K562 (cell line): ENCODE data around the gene PRM2. TPM values are rescaled to one million over a fixed set of nuclear protein-coding genes. Genes with fewer than 3 reads are reported as not detected.

Experiments used
- BRD9 ChIP-seq: fragments of 450-650 bp; IDR thresholded peaks from 2 replicates; pipeline ENCODE4 v1.6.1; 2018; ENCODE audit warnings: low read depth; ENCODE audit not compliant: partially characterized antibody
- ELF4 ChIP-seq: fragments of 450-650 bp; formaldehyde crosslinking; IDR thresholded peaks from 2 replicates; pipeline ENCODE4 v1.4.0; 2022; ENCODE audit warnings: missing genetic modification characterization
- ELK1 ChIP-seq: sonication (generic); formaldehyde crosslinking; IDR thresholded peaks from 2 replicates; pipeline ENCODE4 v1.8.1; 2022; ENCODE audit warnings: missing genetic modification reagents
- LCOR ChIP-seq: sonication (generic); formaldehyde crosslinking; IDR thresholded peaks from 2 replicates; pipeline ENCODE4 v1.8.0; 2022; ENCODE audit warnings: mild to moderate bottlenecking, missing genetic modification reagents
- MBD2 ChIP-seq: sonication (generic); IDR thresholded peaks from 2 replicates; pipeline ENCODE4 v1.6.1; 2016; ENCODE audit warnings: low read depth, borderline replicate concordance
- NR2C1 ChIP-seq, 2 experiments: fragments of 450-650 bp; IDR thresholded peaks; 2 replicates each; pipeline ENCODE4 v1.6.1; 2017; ENCODE audit warnings: mild to moderate bottlenecking in 2 of 2, antibody characterized with exemption in 1 of 2, inconsistent platforms in 1 of 2, missing compliant biosample characterization in 1 of 2, missing genetic modification characterization in 1 of 2
- POLR2B ChIP-seq: fragments of 450-650 bp; IDR thresholded peaks from 2 replicates; pipeline ENCODE4 v1.6.1; 2018; ENCODE audit warnings: low read depth; ENCODE audit not compliant: partially characterized antibody
- PYGO2 ChIP-seq: fragments of 450-650 bp; IDR thresholded peaks from 2 replicates; pipeline ENCODE4 v1.6.1; 2016; ENCODE audit warnings: mild to moderate bottlenecking, missing genetic modification characterization, moderate library complexity, missing compliant biosample characterization
- RBM34 ChIP-seq: fragments of 200-400 bp; formaldehyde crosslinking; IDR thresholded peaks from 2 replicates; pipeline ENCODE4 v1.6.1; 2018; ENCODE audit warnings: low read length, borderline replicate concordance; ENCODE audit not compliant: insufficient read depth
- SIX5 ChIP-seq, 2 experiments: IDR thresholded peaks; 2 replicates each; pipeline ENCODE4 v1.6.1; 2011; ENCODE audit warnings: low read length in 2 of 2, borderline replicate concordance in 1 of 2, low read depth in 1 of 2, mild to moderate bottlenecking in 1 of 2, moderate library complexity in 1 of 2; ENCODE audit not compliant: insufficient read depth in 1 of 2
- SLC30A9 ChIP-seq: fragments of 250-450 bp; sonication (Bioruptor Pico); IDR thresholded peaks from 2 replicates; pipeline ENCODE4 v1.8.0; 2022; ENCODE audit warnings: mild to moderate bottlenecking, moderate library complexity
- TGIF2 ChIP-seq: sonication (generic); formaldehyde crosslinking; IDR thresholded peaks from 2 replicates; pipeline ENCODE4 v1.8.1; 2022; ENCODE audit warnings: mild to moderate bottlenecking, missing genetic modification reagents, moderate library complexity
- ZNF175 ChIP-seq: fragments of 200-800 bp; sonication (Bioruptor generic); IDR thresholded peaks from 2 replicates; pipeline ENCODE4 v1.6.1; 2016; ENCODE audit warnings: low read depth, mild to moderate bottlenecking, missing genetic modification characterization, missing compliant biosample characterization
- ZNF184 ChIP-seq: sonication (generic); formaldehyde crosslinking; IDR thresholded peaks from 2 replicates; pipeline ENCODE4 v1.5.0; 2020; ENCODE audit warnings: missing genetic modification reagents
- ZNF277 ChIP-seq: fragments of 250-450 bp; sonication (Bioruptor Pico); IDR thresholded peaks from 2 replicates; pipeline ENCODE4 v1.8.0; 2022; ENCODE audit warnings: inconsistent platforms, mild to moderate bottlenecking, moderate library complexity, borderline replicate concordance
- ZNF324 ChIP-seq: fragments of 250-450 bp; sonication (Bioruptor Pico); IDR thresholded peaks from 2 replicates; pipeline ENCODE4 v1.4.0; 2020; ENCODE audit warnings: mild to moderate bottlenecking
- polyA plus RNA-seq, 8 experiments: library from polyadenylated mRNA; depleted of rRNA in 4 of 8; stranded (reverse) in 5 of 8; unstranded in 3 of 8; fragments of >200 nt; fragmentation: Nextera tagmentation in 2 of 8; fragmentation: Illumina TruSeq in 1 of 8; extraction: Ambion mirVana in 2 of 8; extraction: Trizol in 1 of 8; gene quantifications; 2 replicates each; pipeline versions ENCODE4 v1.2.1 to v1.2.3, GENCODE V29; 2011 to 2014; ENCODE audit warnings: inconsistent platforms in 1 of 8, missing spikeins in 1 of 8
- total RNA-seq, 7 experiments: library from RNA; depleted of rRNA in 6 of 7; stranded (reverse); fragments of >200 nt in 6 of 7; fragmentation: Illumina TruSeq in 2 of 7; extraction: Trizol in 2 of 7; gene quantifications; 2 replicates each; pipeline versions ENCODE4 v1.2.1 to v1.2.3, GENCODE V29; 2011 to 2021; ENCODE audit warnings: low replicate concordance in 1 of 7
- TF ChIP-seq, protein P1 (sequence below): fragments of 450-650 bp; formaldehyde crosslinking; conservative IDR thresholded peaks from 2 replicates; pipeline ENCODE4 v1.4.0; 2022; ENCODE audit warnings: mild to moderate bottlenecking, missing genetic modification characterization
- TF ChIP-seq, protein P2 (sequence below): fragments of 450-650 bp; formaldehyde crosslinking; IDR thresholded peaks from 2 replicates; pipeline ENCODE4 v1.4.0; 2020; ENCODE audit warnings: mild to moderate bottlenecking, moderate library complexity
- TF ChIP-seq, protein P3 (sequence below), 2 experiments: fragments of 450-650 bp; IDR thresholded peaks; 2 replicates each; pipeline ENCODE4 v1.6.1; 2016

PRM2 gene
- total and polyA plus RNA-seq, 9 of the 15 experiments (the other 6 are each of a cell fraction or from before 2014, with no cell fraction given): not detected

- TF ChIP-seq MBD2 (no peak; the same call in 1 of the 2 replicates), SLC30A9 (CRISPR knock-in tag) (no peak), ELF4 (no peak), ELK1 (no peak), RBM34 (no peak), SIX5 (IDR thresholded peaks at IDR 0.05; ENCODE audit: borderline replicate concordance in 1 of 2, insufficient read depth in 1 of 2, low read depth in 1 of 2, low read length in 2 of 2) (no peak), ZNF277 (CRISPR knock-in tag) (no peak), POLR2B (no peak), ZNF324 (CRISPR knock-in tag) (0 out of 2 replicates have a peak, but pooled peaks have one; percentile 22), BRD9 (peak; percentile 86), PYGO2 (tag) (0 out of 2 replicates have a peak, but pooled peaks have one; percentile 17), TGIF2 (no peak), ZNF175 (CRISPR knock-in tag) (peak; percentile 96), LCOR (CRISPR knock-in tag) (0 out of 2 replicates have a peak, but pooled peaks have one; percentile 45), NR2C1 (IDR thresholded peaks at IDR 0.05) (no peak), NR2C1 (tag; IDR thresholded peaks at IDR 0.05) (peak; percentile 72; the same call in 1 of the 2 replicates), ZNF184 (no peak)
- TF ChIP-seq, protein P1, sequence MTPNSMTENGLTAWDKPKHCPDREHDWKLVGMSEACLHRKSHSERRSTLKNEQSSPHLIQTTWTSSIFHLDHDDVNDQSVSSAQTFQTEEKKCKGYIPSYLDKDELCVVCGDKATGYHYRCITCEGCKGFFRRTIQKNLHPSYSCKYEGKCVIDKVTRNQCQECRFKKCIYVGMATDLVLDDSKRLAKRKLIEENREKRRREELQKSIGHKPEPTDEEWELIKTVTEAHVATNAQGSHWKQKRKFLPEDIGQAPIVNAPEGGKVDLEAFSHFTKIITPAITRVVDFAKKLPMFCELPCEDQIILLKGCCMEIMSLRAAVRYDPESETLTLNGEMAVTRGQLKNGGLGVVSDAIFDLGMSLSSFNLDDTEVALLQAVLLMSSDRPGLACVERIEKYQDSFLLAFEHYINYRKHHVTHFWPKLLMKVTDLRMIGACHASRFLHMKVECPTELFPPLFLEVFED (CRISPR knock-in tag): no peak
- TF ChIP-seq, protein P2, sequence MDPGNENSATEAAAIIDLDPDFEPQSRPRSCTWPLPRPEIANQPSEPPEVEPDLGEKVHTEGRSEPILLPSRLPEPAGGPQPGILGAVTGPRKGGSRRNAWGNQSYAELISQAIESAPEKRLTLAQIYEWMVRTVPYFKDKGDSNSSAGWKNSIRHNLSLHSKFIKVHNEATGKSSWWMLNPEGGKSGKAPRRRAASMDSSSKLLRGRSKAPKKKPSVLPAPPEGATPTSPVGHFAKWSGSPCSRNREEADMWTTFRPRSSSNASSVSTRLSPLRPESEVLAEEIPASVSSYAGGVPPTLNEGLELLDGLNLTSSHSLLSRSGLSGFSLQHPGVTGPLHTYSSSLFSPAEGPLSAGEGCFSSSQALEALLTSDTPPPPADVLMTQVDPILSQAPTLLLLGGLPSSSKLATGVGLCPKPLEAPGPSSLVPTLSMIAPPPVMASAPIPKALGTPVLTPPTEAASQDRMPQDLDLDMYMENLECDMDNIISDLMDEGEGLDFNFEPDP (CRISPR knock-in tag): 0 out of 2 replicates have a peak, but pooled peaks have one; percentile 40
- TF ChIP-seq, protein P3, sequence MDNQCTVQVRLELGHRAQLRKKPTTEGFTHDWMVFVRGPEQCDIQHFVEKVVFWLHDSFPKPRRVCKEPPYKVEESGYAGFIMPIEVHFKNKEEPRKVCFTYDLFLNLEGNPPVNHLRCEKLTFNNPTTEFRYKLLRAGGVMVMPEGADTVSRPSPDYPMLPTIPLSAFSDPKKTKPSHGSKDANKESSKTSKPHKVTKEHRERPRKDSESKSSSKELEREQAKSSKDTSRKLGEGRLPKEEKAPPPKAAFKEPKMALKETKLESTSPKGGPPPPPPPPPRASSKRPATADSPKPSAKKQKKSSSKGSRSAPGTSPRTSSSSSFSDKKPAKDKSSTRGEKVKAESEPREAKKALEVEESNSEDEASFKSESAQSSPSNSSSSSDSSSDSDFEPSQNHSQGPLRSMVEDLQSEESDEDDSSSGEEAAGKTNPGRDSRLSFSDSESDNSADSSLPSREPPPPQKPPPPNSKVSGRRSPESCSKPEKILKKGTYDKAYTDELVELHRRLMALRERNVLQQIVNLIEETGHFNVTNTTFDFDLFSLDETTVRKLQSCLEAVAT (IDR thresholded peaks at IDR 0.05): 0 out of 4 replicates have a peak, but pooled peaks of 1 of the 2 experiments have one; percentile 22
Measured at GRCh38 chr16:11232852-11233726, 43.2 kb downstream of the PRM2 start (continued).
